ENCODE results near the gene ZBTB5.
"Not testable (repeated sequence)": the region's sequence is repeated elsewhere in the genome, so short reads cannot be mapped to it uniquely, and the experiment has no call there.

Gene ZBTB5

DNA sequence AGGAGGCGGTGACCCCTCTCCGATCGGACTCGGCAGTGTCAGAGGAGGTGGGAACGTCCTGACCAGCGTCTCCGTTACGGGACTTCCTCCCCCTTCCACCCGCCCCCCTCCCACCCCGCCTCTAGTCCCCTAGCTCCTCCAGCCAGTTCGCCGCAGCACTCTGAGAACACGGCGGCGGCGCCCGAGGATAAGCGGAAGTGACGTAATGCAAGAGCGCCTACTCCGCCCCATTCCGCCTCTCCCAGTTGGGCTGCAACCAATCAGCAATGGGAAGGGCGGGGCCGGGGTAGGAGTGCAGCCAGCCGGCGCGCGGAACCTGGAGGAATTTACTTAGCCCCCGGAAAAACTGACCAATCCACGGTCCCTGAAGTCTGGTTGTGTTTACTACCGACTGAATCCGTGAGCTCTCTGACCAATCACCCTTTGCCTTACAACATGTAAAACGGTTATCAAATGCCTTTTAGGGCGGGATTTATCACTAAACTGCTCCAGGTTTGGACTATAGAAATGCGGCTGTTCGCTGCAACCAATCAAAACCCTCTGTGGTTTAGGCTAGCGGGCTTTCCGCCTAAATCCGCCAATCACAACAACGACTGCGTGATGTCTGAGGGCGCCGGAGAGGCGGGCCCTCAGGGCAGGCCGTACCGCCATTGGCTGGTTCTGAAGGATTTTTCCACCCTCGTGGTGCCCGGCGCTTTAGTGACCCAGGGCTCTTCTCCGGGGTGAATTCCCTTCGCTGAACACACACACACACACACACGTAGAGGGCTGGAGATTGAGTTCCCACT, at the start of gene ZBTB5:
Gene ZBTB5 (minus strand): TSS at position 202 of the 788 bp plus-strand sequence. CDS start 22,899 bp downstream, outside the sequence.
- DNase-seq (ENCODE audit: low read depth): peak; percentile 100
- TF ChIP-seq, protein P1, sequence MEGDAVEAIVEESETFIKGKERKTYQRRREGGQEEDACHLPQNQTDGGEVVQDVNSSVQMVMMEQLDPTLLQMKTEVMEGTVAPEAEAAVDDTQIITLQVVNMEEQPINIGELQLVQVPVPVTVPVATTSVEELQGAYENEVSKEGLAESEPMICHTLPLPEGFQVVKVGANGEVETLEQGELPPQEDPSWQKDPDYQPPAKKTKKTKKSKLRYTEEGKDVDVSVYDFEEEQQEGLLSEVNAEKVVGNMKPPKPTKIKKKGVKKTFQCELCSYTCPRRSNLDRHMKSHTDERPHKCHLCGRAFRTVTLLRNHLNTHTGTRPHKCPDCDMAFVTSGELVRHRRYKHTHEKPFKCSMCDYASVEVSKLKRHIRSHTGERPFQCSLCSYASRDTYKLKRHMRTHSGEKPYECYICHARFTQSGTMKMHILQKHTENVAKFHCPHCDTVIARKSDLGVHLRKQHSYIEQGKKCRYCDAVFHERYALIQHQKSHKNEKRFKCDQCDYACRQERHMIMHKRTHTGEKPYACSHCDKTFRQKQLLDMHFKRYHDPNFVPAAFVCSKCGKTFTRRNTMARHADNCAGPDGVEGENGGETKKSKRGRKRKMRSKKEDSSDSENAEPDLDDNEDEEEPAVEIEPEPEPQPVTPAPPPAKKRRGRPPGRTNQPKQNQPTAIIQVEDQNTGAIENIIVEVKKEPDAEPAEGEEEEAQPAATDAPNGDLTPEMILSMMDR (conservative IDR thresholded peaks at IDR 0.05; ENCODE audit: low read depth, low read length): no peak
- H3K4me3 ChIP-seq (ENCODE audit: low read depth, low read length): peak within 1 kb of the TSS; percentile 95

DNA sequence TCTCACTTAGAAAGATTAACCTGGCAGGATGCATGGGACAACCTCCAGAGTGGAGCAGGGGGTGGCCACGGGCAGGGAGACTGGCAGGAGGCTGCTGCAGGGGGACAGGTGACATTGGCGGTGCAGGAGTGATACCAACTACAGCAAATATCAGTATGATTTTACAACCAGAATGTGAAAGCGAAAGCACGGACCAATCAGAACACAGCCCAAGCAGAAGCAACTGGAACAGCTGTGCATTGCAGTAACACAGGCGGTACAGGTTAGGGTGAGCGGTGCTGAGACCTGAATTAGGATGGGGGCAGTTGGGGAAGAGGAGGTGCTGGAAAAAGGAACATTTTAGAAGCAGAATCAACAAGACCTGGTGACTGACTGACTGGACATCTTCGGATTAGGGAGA, 49.7 kb upstream of the ZBTB5 start:
- TF ChIP-seq, protein P1 (conservative IDR thresholded peaks at IDR 0.05; ENCODE audit: low read depth, low read length): no peak
- H3K4me3 ChIP-seq (ENCODE audit: low read depth, low read length): no peak overlapping the region
- DNase-seq (ENCODE audit: low read depth): no peak

GRCh38 chr9:37514415-37514814, 49.2 kb upstream of the ZBTB5 start:
- DNase-seq (ENCODE audit: low read depth); H3K4me3 ChIP-seq (ENCODE audit: low read depth, low read length): not testable (repeated sequence)

- TF ChIP-seq, protein P1 (conservative IDR thresholded peaks at IDR 0.05; ENCODE audit: low read depth, low read length): no peak
- DNase-seq (ENCODE audit: low read depth): no peak
- H3K4me3 ChIP-seq (ENCODE audit: low read depth, low read length): no peak overlapping the region
These were observed 47.2 kb upstream of the ZBTB5 start for GRCh38 chr9:37512437-37512836.

DNA sequence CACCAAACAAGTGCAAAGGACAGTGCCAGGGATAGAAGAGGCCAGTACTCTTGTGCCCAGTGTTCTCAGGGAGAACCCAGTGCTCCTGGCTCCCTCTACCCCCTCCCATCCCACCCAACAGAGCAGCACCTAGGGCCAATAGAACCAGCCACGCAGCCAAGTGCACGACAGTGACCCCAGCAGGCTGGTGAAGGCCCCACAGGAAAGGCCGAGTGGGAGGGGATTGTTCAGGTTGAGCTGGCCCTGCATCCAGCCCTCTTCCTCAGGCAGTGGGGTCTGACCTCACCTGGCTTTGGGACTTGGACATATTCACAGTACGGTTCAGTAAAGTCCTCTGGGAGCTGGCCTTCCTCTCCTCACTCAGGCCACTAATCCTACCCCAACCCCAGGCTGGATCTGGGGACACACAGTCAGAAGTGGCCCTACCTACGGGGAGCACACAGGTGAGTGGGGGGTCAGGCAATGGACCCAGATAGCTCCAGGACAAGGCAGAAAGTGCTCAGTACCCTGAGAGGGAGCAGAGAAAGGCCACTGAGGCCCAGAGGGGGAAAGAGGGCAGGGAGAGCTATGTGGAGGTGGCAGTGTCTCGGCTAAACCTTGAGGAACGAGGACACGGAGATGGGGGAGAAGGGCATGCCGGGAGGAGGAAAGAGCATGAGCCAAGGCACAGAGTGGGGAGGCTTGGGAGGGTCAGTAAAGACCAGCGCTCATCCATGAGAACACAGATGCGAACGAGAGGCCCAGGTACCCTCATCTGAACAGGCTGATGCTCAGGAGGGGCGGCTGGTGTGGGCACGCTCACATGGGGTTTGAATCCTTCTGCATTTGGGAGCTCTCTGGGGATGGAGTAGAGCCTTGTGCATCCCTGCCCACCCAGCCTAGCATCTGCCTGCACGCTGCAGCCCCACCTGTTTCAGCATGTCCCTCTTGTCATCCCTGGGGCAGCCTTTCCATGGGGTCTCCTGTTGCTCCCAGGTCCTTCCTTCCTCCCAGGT, 46.1 kb upstream of the ZBTB5 start:
- DNase-seq (ENCODE audit: low read depth): no peak
- no peak overlapping the region for H3K4me3 ChIP-seq (ENCODE audit: low read depth, low read length)
- TF ChIP-seq, protein P1 (conservative IDR thresholded peaks at IDR 0.05; ENCODE audit: low read depth, low read length): peak; percentile 28

DNA sequence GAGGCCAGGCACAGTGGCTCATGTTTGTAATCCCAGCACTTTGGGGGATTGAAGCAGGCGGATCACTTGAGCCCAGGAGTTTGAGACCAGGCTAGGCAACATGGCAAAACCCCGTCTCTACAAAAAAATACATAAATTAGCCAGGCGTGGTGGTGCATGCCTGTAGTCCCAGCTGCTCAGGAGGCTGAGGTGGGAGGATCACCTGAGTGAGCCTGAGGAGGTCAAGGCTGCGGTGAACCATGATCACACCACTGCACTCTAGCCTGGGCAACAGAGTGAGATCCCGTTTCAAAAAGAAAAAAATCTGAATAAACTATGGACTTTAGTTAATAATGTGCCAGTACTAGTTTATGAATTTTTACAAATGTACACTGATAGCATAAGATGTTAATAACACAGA, 44.8 kb upstream of the ZBTB5 start:
- not testable (repeated sequence) for DNase-seq (ENCODE audit: low read depth); H3K4me3 ChIP-seq (ENCODE audit: low read depth, low read length)

GRCh38 chr9:37509536-37509935, 44.3 kb upstream of the ZBTB5 start:
- DNase-seq (ENCODE audit: low read depth): no peak
- TF ChIP-seq, protein P1 (conservative IDR thresholded peaks at IDR 0.05; ENCODE audit: low read depth, low read length): no peak
- no peak overlapping the region for H3K4me3 ChIP-seq (ENCODE audit: low read depth, low read length)
